GM12878 (cell line): ENCODE results near the gene EPHB2.

Experiments used
- CTCF ChIP-seq, 3 experiments: IDR thresholded peaks in 2 of 3; conservative IDR thresholded peaks in 1 of 3; 2 replicates each; pipeline ENCODE4 v1.5.1; 2011; ENCODE audit warnings: low read depth in 3 of 3, low read length in 3 of 3, mild to moderate bottlenecking in 3 of 3, control low read depth in 2 of 3, moderate library complexity in 2 of 3, inconsistent platforms in 1 of 3, mixed read lengths in 1 of 3; ENCODE audit not compliant: control insufficient read depth in 2 of 3, insufficient read depth in 1 of 3; ENCODE audit errors: extremely low read depth in 1 of 3
- MTA3 ChIP-seq: IDR thresholded peaks from 2 replicates; pipeline ENCODE4 v1.6.1; 2012; ENCODE audit warnings: low read length, inconsistent platforms, borderline replicate concordance
- RFX5 ChIP-seq: IDR thresholded peaks from 2 replicates; pipeline ENCODE4 v1.6.1; 2011; ENCODE audit warnings: low read depth, low read length, improper control_type of control experiment
- SMAD1 ChIP-seq: fragments of 450-650 bp; IDR thresholded peaks from 2 replicates; pipeline ENCODE4 v1.6.1; 2018; ENCODE audit warnings: mild to moderate bottlenecking, low read depth; ENCODE audit not compliant: partially characterized antibody
- SMARCA5 ChIP-seq: fragments of 450-650 bp; IDR thresholded peaks from 2 replicates; pipeline ENCODE4 v1.6.1; 2017; ENCODE audit warnings: mild to moderate bottlenecking
- ZBTB33 ChIP-seq: fragments of 450-650 bp; IDR thresholded peaks from 2 replicates; pipeline ENCODE4 v1.6.1; 2017; ENCODE audit warnings: mild to moderate bottlenecking
- TF ChIP-seq, protein P1 (sequence below): IDR thresholded peaks from 2 replicates; pipeline ENCODE4 v1.6.1; 2012; ENCODE audit warnings: low read depth, low read length, improper control_type of control experiment
- TF ChIP-seq, protein P2 (sequence below): fragments of 450-650 bp; IDR thresholded peaks from 2 replicates; pipeline ENCODE4 v1.6.1; 2017; ENCODE audit warnings: mild to moderate bottlenecking, moderate library complexity

- TF ChIP-seq, protein P1, sequence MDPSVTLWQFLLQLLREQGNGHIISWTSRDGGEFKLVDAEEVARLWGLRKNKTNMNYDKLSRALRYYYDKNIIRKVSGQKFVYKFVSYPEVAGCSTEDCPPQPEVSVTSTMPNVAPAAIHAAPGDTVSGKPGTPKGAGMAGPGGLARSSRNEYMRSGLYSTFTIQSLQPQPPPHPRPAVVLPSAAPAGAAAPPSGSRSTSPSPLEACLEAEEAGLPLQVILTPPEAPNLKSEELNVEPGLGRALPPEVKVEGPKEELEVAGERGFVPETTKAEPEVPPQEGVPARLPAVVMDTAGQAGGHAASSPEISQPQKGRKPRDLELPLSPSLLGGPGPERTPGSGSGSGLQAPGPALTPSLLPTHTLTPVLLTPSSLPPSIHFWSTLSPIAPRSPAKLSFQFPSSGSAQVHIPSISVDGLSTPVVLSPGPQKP: no peak
- TF ChIP-seq SMAD1: no peak
- TF ChIP-seq RFX5: no peak
- TF ChIP-seq, protein P2, sequence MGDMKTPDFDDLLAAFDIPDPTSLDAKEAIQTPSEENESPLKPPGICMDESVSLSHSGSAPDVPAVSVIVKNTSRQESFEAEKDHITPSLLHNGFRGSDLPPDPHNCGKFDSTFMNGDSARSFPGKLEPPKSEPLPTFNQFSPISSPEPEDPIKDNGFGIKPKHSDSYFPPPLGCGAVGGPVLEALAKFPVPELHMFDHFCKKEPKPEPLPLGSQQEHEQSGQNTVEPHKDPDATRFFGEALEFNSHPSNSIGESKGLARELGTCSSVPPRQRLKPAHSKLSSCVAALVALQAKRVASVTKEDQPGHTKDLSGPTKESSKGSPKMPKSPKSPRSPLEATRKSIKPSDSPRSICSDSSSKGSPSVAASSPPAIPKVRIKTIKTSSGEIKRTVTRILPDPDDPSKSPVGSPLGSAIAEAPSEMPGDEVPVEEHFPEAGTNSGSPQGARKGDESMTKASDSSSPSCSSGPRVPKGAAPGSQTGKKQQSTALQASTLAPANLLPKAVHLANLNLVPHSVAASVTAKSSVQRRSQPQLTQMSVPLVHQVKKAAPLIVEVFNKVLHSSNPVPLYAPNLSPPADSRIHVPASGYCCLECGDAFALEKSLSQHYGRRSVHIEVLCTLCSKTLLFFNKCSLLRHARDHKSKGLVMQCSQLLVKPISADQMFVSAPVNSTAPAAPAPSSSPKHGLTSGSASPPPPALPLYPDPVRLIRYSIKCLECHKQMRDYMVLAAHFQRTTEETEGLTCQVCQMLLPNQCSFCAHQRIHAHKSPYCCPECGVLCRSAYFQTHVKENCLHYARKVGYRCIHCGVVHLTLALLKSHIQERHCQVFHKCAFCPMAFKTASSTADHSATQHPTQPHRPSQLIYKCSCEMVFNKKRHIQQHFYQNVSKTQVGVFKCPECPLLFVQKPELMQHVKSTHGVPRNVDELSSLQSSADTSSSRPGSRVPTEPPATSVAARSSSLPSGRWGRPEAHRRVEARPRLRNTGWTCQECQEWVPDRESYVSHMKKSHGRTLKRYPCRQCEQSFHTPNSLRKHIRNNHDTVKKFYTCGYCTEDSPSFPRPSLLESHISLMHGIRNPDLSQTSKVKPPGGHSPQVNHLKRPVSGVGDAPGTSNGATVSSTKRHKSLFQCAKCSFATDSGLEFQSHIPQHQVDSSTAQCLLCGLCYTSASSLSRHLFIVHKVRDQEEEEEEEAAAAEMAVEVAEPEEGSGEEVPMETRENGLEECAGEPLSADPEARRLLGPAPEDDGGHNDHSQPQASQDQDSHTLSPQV: no peak
- no peak for TF ChIP-seq CTCF (IDR thresholded peaks at IDR 0.05 in 2 of 3, conservative IDR thresholded peaks at IDR 0.05 in 1 of 3; ENCODE audit: control insufficient read depth in 2 of 3, extremely low read depth in 1 of 3, insufficient read depth in 1 of 3, low read depth in 3 of 3, low read length in 3 of 3)
- no peak for TF ChIP-seq SMARCA5
- no peak for TF ChIP-seq ZBTB33
- no peak for TF ChIP-seq MTA3
These were observed 14.0 kb upstream of the EPHB2 start for GRCh38 chr1:22696610-22697009.
